GM12872 (cell line): ENCODE data around the gene CYTH3.

Source experiments
- TF ChIP-seq, protein P1 (sequence below): IDR thresholded peaks from 3 replicates; pipeline ENCODE4 v1.5.1; 2011; ENCODE audit warnings: low read depth, mild to moderate bottlenecking, low read length, moderate library complexity; ENCODE audit not compliant: insufficient read depth

CYTH3 gene

GRCh38 chr7:6252341-6252746 lies 20.1 kb downstream of the CYTH3 start:
- TF ChIP-seq, protein P1, sequence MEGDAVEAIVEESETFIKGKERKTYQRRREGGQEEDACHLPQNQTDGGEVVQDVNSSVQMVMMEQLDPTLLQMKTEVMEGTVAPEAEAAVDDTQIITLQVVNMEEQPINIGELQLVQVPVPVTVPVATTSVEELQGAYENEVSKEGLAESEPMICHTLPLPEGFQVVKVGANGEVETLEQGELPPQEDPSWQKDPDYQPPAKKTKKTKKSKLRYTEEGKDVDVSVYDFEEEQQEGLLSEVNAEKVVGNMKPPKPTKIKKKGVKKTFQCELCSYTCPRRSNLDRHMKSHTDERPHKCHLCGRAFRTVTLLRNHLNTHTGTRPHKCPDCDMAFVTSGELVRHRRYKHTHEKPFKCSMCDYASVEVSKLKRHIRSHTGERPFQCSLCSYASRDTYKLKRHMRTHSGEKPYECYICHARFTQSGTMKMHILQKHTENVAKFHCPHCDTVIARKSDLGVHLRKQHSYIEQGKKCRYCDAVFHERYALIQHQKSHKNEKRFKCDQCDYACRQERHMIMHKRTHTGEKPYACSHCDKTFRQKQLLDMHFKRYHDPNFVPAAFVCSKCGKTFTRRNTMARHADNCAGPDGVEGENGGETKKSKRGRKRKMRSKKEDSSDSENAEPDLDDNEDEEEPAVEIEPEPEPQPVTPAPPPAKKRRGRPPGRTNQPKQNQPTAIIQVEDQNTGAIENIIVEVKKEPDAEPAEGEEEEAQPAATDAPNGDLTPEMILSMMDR = no peak

GRCh38 chr7:6251653-6252052 lies 20.8 kb downstream of the CYTH3 start:
- TF ChIP-seq, protein P1 = no peak

DNA sequence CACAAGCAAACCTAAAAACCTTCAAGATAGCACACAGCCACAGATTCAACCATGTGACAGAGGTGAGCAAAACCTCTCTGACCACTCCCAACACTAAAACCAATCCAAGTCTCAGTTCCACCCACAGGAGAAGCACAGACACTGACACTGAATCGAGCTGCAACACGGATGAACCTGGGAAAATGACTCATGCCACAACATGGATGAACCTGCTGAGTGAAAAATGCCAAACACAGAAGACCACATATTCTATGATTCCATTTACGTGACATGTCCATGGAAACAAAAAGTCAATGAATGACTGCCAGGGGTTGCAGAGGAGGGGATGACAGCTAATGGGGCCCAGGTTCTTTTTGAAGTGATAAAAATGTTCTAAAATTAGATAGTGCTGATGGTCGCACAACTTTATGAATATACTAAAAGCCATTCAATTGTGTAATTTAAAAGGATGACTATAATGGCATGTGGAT lies 22.0 kb downstream of the CYTH3 start:
- TF ChIP-seq, protein P1 = no peak

DNA sequence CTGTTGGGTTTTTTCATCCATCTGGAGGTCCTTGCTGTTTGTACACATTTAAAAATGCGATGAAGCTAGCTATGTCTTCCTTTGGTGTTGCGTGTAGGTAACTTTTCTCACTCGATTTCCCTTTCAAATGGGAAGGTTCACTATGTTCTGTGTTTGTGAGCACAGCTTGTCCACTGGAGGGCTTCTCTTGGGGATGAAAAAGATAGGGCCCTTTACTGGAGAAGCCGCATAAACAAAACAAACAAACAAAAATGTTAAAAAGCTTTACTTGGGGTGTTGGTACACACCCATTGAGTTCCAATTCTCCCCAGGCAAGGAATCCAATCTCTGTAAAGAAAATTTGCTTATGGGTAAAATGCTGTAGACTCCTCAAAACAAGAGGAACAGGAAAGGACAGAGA lies 23.4 kb downstream of the CYTH3 start:
- TF ChIP-seq, protein P1 = no peak

DNA sequence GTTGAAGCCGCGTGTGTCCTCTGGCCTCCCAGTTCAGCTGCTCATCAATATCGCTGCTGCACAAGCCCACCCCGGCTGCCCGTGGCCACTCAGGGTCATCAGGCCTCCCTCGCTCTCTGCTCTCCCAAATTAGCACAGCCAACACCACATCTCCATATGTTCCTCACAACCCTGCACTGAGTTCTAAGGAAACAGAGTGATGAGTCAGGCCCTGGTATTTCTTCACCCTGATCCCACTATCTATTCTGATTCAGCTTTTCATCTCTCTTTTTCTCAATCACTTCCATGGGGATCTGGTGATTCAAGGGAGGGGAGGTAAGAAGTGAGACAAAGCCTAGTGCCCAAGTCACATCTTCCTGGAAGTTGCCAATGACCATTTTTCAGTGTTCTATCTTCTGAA lies 23.8 kb downstream of the CYTH3 start:
- TF ChIP-seq, protein P1 = no peak

GRCh38 chr7:6246251-6246917 lies 26.0 kb downstream of the CYTH3 start:
- TF ChIP-seq, protein P1 = no peak

DNA sequence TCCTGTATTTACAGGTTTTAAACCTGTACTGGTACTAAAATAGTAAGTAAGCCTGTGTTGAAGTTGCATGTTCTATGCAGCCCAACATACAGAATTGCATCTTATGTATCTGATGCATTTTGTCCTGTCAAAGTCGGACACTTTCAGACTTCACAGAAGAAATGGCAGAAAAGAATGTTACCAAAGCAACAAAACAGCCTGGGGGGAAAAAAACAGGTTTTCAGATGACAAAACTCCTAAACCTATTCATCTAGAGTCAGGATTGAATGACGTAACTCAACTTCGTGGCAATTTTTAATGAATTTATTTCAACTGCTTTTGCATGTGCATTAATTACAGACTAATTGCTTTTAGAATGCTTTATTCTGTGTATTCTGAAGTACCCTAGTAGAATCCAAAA lies 28.4 kb downstream of the CYTH3 start:
- TF ChIP-seq, protein P1 = no peak
